Fibroblast of the aortic adventitia (primary cell): Measurements from ENCODE around the gene RANBP17. TPM values are rescaled to one million over a fixed set of nuclear protein-coding genes. Genes with fewer than 3 reads are reported as not detected.
"Not testable (repeated sequence)": the region's sequence is repeated elsewhere in the genome, so short reads cannot be mapped to it uniquely, and the experiment has no call there.

Experiments
- DNase-seq: peaks from one replicate; pipeline ENCODE4 v3.0.0-alpha.2; 2010; ENCODE audit warnings: low read depth
- H3K4me3 ChIP-seq: 2 replicates; pipeline ENCODE4 v1.5.1; 2011; ENCODE audit warnings: low read depth, mild to moderate bottlenecking, control low read depth, low read length, moderate library complexity
- CTCF ChIP-seq: IDR thresholded peaks from 2 replicates; pipeline ENCODE4 v1.5.1; 2011; ENCODE audit warnings: mild to moderate bottlenecking, low read length, control low read depth, inconsistent platforms; ENCODE audit not compliant: insufficient read depth
- total RNA-seq: library from RNA; depleted of rRNA; stranded (reverse); fragments of >200 nt; gene quantifications from 2 replicates; pipeline ENCODE4 v1.2.3, GENCODE V29; 2012; ENCODE audit warnings: low replicate concordance

The RANBP17 gene
- total RNA-seq, 1 donor = 10.6 TPM

DNA sequence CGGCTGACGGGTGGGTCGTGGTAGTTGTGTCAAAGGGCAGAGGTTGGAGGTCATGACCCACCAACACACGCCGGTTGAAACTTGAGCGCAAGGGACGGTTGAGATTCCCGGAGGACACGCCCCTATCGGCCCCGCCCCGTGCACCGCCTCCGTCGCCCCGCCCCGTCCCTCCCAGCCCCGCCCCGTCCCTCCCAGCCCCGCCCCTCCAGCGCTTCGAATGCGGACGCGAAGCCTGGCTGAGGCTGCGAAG is 226 bp upstream of the RANBP17 start:
- H3K4me3 ChIP-seq = no peak overlapping the region
- no peak for DNase-seq
- TF ChIP-seq CTCF = no peak

DNA sequence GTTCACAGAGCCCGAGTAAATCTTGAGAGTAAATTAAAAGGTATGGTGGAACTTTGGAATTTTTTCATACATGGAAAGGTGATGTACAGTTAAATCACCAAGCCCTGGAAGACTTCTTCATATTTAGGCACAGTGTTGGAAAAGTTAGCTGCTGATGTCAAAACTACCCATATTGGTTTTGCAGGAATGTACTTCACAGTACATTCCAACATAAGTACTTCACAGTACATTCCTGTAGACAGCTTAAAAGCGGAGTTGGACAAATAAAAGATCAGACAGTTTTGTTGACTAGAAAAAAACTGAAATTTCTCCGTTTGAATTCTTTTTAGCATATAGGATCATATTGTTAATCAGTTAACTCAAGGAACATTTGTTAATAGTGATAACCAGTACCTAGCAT is 1.8 kb downstream of the RANBP17 start:
- DNase-seq = peak; percentile 8
- TF ChIP-seq CTCF = no peak
- H3K4me3 ChIP-seq = no peak overlapping the region

DNA sequence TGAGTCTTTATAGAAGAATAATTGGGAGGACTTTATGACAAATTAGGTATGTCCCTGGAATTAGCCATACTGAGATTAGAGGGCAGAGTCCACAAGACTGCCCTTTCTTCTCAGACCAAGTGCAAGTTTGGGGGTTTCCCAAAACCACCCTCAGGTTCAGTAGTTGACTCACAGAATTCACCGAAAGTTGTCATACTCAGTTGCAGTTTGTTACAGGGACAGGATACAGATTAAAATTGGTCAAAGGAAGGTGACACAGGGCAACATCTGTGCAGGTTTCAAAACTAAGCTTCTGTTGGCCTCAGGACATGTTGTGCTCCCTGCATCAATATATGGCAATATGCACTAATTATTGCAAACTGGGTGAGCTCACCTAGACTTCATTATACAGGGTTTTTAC is 3.8 kb downstream of the RANBP17 start:
- TF ChIP-seq CTCF = no peak
- H3K4me3 ChIP-seq = no peak overlapping the region
- no peak for DNase-seq

DNA sequence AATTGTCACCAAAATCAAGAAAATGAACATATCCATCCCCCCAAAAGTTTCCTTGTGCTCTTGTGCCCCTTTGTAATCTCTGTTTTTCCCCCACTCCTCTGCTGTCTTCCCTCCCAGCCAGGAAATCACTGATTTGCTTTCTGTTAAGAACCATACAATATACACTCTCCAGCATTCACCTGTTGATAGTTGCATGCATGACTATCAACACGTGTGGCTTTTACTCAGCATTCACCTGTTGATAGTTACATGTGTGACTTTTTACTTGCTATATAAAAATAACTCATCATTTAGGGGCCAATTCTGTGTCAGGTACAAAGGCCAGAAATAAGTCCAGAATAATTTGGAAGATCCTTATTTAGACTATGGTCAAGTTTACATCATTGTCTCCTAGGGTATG is 6.0 kb downstream of the RANBP17 start:
- no peak overlapping the region for H3K4me3 ChIP-seq
- no peak for TF ChIP-seq CTCF
- no peak for DNase-seq

DNA sequence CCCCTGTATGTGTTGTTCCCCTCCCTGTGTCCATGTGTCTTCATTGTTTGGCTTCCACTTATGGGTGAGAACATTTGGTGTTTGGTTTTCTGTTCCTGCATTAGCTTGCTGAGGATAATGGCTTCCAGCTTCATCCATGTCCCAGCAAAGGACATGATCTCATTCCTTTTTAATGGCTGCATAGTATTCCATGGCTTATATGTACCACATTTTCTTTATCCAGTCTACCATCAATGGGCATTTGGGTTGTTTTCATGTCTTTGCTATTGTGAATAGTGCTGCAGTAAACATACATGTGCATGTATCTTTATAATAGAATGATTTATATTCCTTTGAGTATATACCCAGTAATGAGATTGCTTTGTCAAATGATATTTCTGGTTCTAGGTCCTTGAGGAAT is 8.6 kb downstream of the RANBP17 start:
- not testable (repeated sequence) for H3K4me3 ChIP-seq, DNase-seq

DNA sequence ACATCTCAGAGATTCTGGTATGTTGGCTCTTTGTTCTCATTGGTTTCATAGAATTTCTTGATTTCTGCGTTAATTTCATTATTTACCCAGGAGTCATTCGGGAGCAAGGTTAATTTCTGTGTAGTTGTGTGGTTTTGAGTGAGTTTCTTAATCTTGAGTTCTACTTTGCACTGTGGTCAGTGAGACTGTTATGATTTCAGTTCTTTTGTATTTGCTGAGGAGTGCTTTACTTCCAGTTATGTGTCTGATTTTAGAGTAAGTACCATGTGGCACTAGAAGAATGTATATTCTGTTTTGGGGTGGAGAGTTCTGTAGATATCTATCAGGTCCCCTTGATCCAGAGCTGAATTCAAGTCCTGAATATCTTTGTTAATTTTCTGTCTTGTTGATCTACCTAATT is 12.2 kb downstream of the RANBP17 start:
- no peak for DNase-seq
- no peak for TF ChIP-seq CTCF
- H3K4me3 ChIP-seq = no peak overlapping the region

DNA sequence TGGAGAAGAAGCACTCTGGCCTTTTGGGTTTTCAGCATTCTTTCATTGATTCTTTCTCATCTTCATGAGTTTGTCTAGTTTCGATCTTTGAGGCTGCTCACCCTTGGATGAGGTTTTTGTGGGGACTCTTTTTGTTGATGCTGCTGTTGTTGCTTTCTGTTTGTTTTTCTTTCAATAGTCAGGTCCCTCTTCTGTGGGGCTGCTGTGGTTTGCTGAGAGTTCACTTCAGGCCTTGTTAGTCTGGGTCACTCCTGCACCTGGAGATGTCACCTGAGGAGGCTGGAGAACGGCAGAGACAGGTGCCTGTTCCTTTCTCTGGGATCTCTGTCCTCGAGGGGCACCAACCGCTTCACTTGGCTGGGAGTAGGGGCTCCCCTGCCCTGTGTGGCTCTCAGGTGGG is 14.0 kb downstream of the RANBP17 start:
- H3K4me3 ChIP-seq = no peak overlapping the region
- no peak for TF ChIP-seq CTCF
- DNase-seq = no peak

DNA sequence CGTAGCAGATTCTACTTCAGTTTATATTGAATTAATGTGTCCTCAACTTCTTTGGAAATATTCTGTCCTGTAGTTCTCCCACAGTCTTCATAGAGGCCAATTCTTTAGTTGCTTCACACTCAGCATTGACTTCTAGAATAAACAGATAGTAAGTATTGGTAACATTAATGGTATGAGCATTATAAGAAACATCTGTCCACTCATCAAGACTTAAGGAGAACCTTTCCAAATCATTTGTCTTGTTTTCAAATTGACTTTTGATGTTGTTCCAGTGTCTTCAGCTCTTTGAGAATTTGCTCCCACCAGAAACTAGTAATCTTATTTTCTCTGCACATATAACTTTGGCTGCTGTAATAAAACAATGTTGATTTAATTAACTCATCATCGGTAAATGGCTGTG is 18.3 kb downstream of the RANBP17 start:
- TF ChIP-seq CTCF = no peak
- no peak overlapping the region for H3K4me3 ChIP-seq
- DNase-seq = no peak
